ENCODE data around the gene TOLLIP.
"Not testable (repeated sequence)": the region's sequence is repeated elsewhere in the genome, so short reads cannot be mapped to it uniquely, and the experiment has no call there.

Gene TOLLIP

DNA sequence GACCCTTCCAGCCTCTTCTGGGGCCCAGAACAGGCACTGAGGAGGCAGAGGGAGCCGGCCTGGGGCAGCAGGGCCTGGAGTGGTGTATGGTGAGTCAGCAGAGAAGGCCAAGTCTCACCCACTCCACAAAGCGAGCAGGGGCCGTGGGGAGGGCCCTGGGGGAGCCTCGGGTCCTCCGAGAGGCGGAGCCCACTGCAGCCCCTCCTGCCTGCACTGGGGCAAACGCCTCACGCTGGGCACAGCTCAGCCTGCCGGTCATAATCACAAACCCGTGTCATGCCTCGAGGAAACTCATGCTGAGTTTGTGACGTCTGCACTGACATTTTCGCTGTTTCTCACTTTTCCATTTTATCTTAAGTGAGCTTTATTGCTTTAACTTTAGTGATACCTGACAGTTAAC lies 38.4 kb downstream of the TOLLIP start:
- Mint-ChIP-seq H3K4me3 (no peak overlapping the region), H3K9me3 (peaks cover 17% of the 10 kb centered on the region), H3K36me3 (ENCODE audit: low read depth) (peaks cover 47% of the 10 kb centered on the region), H3K27me3 (no peaks in the 10 kb centered on the region), H3K4me1 (ENCODE audit: low read depth) (no peaks in the 10 kb centered on the region), H3K27ac (no peak overlapping the region)
- intact Hi-C loops (cut with micrococcal nuclease), result no loop called here

- peaks cover 46% of the 10 kb centered on the region for H3K36me3 Mint-ChIP-seq (ENCODE audit: low read depth)
- intact Hi-C loops (cut with micrococcal nuclease), result no loop called here
- H3K4me3 Mint-ChIP-seq, result no peak overlapping the region
- no peaks in the 10 kb centered on the region for H3K27me3 Mint-ChIP-seq
- peaks cover 22% of the 10 kb centered on the region for H3K9me3 Mint-ChIP-seq
- H3K27ac Mint-ChIP-seq, result no peak overlapping the region
- no peaks in the 10 kb centered on the region for H3K4me1 Mint-ChIP-seq (ENCODE audit: low read depth)
These were observed 39.0 kb downstream of the TOLLIP start for GRCh38 chr11:1270476-1270875.

DNA sequence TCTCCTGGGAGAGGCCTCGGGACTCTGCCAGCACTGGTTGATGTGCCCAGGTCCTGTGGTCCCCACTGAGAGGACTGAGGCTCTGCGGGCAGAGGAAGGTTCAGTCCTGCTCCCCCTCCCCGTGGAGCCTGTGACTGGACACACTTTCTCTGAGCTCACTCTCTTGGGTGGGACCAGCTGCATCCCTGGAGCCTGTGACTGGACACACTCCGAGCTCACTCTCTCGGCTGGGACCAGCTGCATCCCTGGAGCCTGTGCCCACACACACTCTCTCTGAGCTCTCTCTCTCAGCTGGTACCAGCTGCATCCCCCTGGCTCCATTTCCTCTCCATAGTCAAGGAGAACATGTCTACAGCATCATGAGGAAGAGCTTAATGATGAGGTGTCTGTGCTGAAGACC lies 39.5 kb downstream of the TOLLIP start:
- intact Hi-C loops (cut with micrococcal nuclease), result no loop called here
- Mint-ChIP-seq H3K9me3 (peaks cover 27% of the 10 kb centered on the region), H3K4me1 (ENCODE audit: low read depth) (no peaks in the 10 kb centered on the region), H3K27ac (no peak overlapping the region), H3K36me3 (ENCODE audit: low read depth) (peaks cover 46% of the 10 kb centered on the region), H3K4me3 (no peak overlapping the region), H3K27me3 (no peaks in the 10 kb centered on the region)

GRCh38 chr11:1267441-1268100 lies 41.9 kb downstream of the TOLLIP start:
- peaks cover 29% of the 10 kb centered on the region for H3K36me3 Mint-ChIP-seq (ENCODE audit: low read depth)
- H3K4me3 Mint-ChIP-seq, result no peak overlapping the region
- H3K27me3 Mint-ChIP-seq, result no peaks in the 10 kb centered on the region
- intact Hi-C loops (cut with micrococcal nuclease), result no loop called here
- H3K4me1 Mint-ChIP-seq (ENCODE audit: low read depth), result peaks cover 14% of the 10 kb centered on the region
- no peak overlapping the region for H3K27ac Mint-ChIP-seq
- H3K9me3 Mint-ChIP-seq, result peaks cover 33% of the 10 kb centered on the region

GRCh38 chr11:1266976-1267375 lies 42.5 kb downstream of the TOLLIP start:
- H3K27ac Mint-ChIP-seq; H3K27me3 Mint-ChIP-seq; H3K4me3 Mint-ChIP-seq; intact Hi-C loops (cut with micrococcal nuclease): not testable (repeated sequence)
- peaks cover 26% of the 10 kb centered on the region for H3K36me3 Mint-ChIP-seq (ENCODE audit: low read depth)
- peaks cover 33% of the 10 kb centered on the region for H3K9me3 Mint-ChIP-seq
- peaks cover 20% of the 10 kb centered on the region for H3K4me1 Mint-ChIP-seq (ENCODE audit: low read depth)

- H3K27ac Mint-ChIP-seq; intact Hi-C loops (cut with micrococcal nuclease); H3K27me3 Mint-ChIP-seq: not testable (repeated sequence)
These were observed 44.0 kb downstream of the TOLLIP start for GRCh38 chr11:1265480-1265879.

DNA sequence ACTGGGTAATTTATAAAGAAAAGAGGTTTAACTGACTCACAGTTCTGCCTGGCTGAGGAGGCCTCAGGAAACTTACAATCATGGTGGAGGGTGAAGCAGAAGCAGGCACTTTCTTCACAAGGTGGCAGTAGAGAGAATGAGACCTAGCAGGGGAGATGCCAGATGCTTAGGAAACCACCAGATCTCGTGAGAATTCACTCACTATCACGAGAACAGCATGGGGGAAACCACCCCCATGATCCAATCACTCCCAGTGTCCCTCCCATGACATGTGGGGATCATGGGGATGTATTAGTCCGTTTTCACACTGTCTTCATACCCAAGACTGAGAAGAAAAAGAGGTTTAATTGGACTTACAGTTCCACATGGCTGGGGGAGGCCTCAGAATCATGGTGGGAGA lies 45.0 kb downstream of the TOLLIP start:
- not testable (repeated sequence) for H3K27ac Mint-ChIP-seq, H3K4me3 Mint-ChIP-seq

More at GRCh38 chr11:1265480-1265879, 44.0 kb downstream of the TOLLIP start:
- H3K4me3 Mint-ChIP-seq, result not testable (repeated sequence)
- peaks cover 22% of the 10 kb centered on the region for H3K4me1 Mint-ChIP-seq (ENCODE audit: low read depth)
- peaks cover 33% of the 10 kb centered on the region for H3K9me3 Mint-ChIP-seq
- H3K36me3 Mint-ChIP-seq (ENCODE audit: low read depth), result peaks cover 26% of the 10 kb centered on the region

DNA sequence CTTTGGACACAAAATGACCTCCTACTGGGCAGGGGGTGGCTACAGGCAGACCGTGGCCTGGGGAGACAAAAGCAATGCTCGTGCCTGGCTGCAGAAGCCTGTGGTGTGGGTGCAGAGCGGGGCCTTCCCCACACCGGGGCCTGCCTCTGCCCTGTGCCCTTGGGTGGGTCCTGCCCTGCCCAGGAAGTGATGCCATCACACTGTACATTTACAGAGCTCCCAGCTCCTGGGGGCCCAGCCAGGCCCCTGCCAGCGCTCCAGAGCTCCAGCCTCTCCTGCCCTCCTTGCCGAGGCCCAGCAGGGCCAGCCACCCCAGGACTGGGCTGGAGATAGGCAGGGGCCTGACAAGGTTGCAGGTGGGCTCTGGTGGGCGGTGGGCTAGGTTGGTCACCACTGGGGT lies 46.4 kb downstream of the TOLLIP start:
- H3K4me1 Mint-ChIP-seq (ENCODE audit: low read depth), result peaks cover 22% of the 10 kb centered on the region
- no peaks in the 10 kb centered on the region for H3K27me3 Mint-ChIP-seq
- H3K9me3 Mint-ChIP-seq, result peaks cover 33% of the 10 kb centered on the region
- intact Hi-C loops (cut with micrococcal nuclease), result no loop called here
- peaks cover 26% of the 10 kb centered on the region for H3K36me3 Mint-ChIP-seq (ENCODE audit: low read depth)
- peak overlapping the region; percentile 72 for H3K4me3 Mint-ChIP-seq
- H3K27ac Mint-ChIP-seq, result peak overlapping the region; percentile 80

More for the DNA sequence above, 45.0 kb downstream of the TOLLIP start:
- Mint-ChIP-seq H3K9me3 (peaks cover 33% of the 10 kb centered on the region), H3K36me3 (ENCODE audit: low read depth) (peaks cover 26% of the 10 kb centered on the region), H3K4me1 (ENCODE audit: low read depth) (peaks cover 22% of the 10 kb centered on the region)
- intact Hi-C loops (cut with micrococcal nuclease); H3K27me3 Mint-ChIP-seq: not testable (repeated sequence)

DNA sequence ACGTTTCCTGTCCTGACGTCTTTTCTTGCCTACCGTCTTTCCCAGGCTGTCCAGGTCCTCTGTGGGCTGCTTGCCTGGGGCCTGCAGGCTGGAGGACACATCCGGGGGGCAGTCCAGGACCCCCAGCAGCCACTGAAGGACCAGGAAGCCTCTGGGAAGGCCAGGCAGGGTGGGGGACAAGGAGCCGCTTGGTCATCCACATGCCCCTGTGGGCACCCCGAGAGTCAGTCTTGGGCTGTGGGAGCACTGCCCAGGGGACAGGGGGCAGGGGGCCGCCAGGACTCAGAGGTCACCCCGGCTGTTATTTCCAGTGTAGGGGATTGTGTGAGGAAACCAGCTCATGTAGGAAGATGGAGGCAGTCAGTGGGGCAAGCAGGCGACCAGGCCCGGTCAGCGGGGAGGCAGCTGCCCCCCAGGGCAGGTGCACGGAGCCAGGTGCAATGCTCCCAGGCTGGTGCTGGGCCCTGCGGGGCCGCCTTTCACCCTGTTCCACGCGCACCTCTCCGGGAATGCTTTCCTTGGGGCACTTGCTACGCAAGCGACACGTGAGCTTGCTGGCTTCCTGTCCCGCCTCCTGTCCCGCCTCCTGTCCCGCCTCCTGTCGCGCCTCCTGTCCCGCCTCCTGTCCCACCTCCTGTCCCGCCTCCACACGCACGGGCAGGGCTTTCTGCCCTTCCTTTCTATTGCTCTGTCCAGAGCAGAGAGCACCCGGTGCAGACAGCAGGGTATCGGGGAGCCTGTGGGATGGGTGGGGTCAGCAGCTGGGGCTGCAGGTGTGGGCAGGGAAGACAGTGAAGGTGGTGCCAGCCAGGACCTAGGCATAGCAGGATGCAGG lies 47.0 kb downstream of the TOLLIP start:
- H3K4me1 Mint-ChIP-seq (ENCODE audit: low read depth), result peaks cover 22% of the 10 kb centered on the region
- H3K4me3 Mint-ChIP-seq, result peak overlapping the region; percentile 72
- peak overlapping the region; percentile 80 for H3K27ac Mint-ChIP-seq
- peaks cover 30% of the 10 kb centered on the region for H3K9me3 Mint-ChIP-seq
- H3K27me3 Mint-ChIP-seq, result no peaks in the 10 kb centered on the region
- intact Hi-C loops (cut with micrococcal nuclease), result no loop called here
- peaks cover 26% of the 10 kb centered on the region for H3K36me3 Mint-ChIP-seq (ENCODE audit: low read depth)

GRCh38 chr11:1261241-1262071 lies 48.0 kb downstream of the TOLLIP start:
- peaks cover 22% of the 10 kb centered on the region for H3K4me1 Mint-ChIP-seq (ENCODE audit: low read depth)
- H3K27me3 Mint-ChIP-seq, result no peaks in the 10 kb centered on the region
- intact Hi-C loops (cut with micrococcal nuclease), result no loop called here
- peaks cover 21% of the 10 kb centered on the region for H3K9me3 Mint-ChIP-seq
- H3K4me3 Mint-ChIP-seq, result peak overlapping the region; percentile 72
- peaks cover 20% of the 10 kb centered on the region for H3K36me3 Mint-ChIP-seq (ENCODE audit: low read depth)
- peak overlapping the region; percentile 80 for H3K27ac Mint-ChIP-seq

DNA sequence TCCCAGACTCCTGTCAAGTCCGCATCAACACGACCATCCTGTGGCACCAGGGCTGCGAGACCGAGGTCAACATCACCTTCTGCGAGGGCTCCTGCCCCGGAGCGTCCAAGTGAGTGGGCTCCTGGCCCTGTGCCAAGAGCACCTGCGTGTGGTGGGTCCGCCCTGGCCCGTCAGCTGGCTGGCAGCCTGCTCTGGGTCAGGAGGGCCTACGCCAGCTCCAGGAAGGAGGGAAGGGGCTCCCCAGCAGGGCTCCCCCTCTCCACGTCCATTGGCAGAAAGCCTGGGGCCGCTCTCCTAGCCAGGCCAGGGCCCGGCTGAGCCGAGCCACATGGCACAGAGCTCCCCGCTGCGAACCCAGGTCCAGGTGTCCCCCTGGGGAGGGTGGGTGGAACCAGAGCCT lies 48.8 kb downstream of the TOLLIP start:
- Mint-ChIP-seq H3K36me3 (ENCODE audit: low read depth) (peaks cover 13% of the 10 kb centered on the region), H3K4me1 (ENCODE audit: low read depth) (peaks cover 22% of the 10 kb centered on the region), H3K9me3 (peaks cover 12% of the 10 kb centered on the region), H3K27me3 (no peaks in the 10 kb centered on the region), H3K4me3 (no peak overlapping the region), H3K27ac (no peak overlapping the region)
- intact Hi-C loops (cut with micrococcal nuclease), result no loop called here

DNA sequence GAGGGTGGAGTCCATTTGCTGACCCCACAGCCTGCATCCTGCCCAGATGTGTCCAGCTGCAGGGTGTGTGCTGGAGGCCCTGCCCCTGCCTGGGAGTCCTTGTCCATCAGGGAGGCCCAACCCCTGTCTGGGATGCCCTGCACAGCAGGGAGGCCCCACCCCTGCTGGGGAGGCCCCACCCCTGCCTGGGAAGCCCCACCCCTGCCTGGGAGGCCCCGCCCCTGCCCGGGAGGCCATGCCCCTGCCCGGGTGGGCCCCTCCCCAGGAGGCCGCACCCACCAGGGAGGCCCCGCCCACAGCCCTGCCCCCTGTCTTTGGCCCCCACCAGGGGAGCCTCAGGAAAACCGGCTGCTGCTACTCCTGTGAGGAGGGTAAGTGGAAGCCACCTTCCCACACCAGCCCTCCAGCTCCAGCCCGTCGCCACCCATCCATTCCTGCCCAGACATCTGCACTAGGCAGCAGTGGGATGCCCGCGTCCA lies 49.4 kb downstream of the TOLLIP start:
- Mint-ChIP-seq H3K27me3 (no peaks in the 10 kb centered on the region), H3K27ac (no peak overlapping the region), H3K9me3 (peaks cover 7% of the 10 kb centered on the region), H3K36me3 (ENCODE audit: low read depth) (peaks cover 8% of the 10 kb centered on the region), H3K4me3 (no peak overlapping the region), H3K4me1 (ENCODE audit: low read depth) (peaks cover 22% of the 10 kb centered on the region)
- intact Hi-C loops (cut with micrococcal nuclease), result no loop called here

- intact Hi-C loops (cut with micrococcal nuclease), result no loop called here
- H3K4me1 Mint-ChIP-seq (ENCODE audit: low read depth), result peaks cover 20% of the 10 kb centered on the region
- H3K4me3 Mint-ChIP-seq, result no peak overlapping the region
- peaks cover 2% of the 10 kb centered on the region for H3K36me3 Mint-ChIP-seq (ENCODE audit: low read depth)
- peaks cover 2% of the 10 kb centered on the region for H3K9me3 Mint-ChIP-seq
- no peaks in the 10 kb centered on the region for H3K27me3 Mint-ChIP-seq
- H3K27ac Mint-ChIP-seq, result no peak overlapping the region
These were observed 49.9 kb downstream of the TOLLIP start for GRCh38 chr11:1259561-1259960.

- Mint-ChIP-seq H3K36me3 (ENCODE audit: low read depth) (no peaks in the 10 kb centered on the region), H3K4me1 (ENCODE audit: low read depth) (peaks cover 15% of the 10 kb centered on the region), H3K27ac (no peak overlapping the region), H3K9me3 (no peaks in the 10 kb centered on the region), H3K4me3 (no peak overlapping the region), H3K27me3 (no peaks in the 10 kb centered on the region)
- intact Hi-C loops (cut with micrococcal nuclease), result no loop called here
These were observed 50.4 kb downstream of the TOLLIP start for GRCh38 chr11:1259076-1259461.
